ENCODE data around the gene EPSTI1. TPM values are rescaled to one million over a fixed set of nuclear protein-coding genes. Genes with fewer than 3 reads are reported as not detected.

The EPSTI1 gene
- total RNA-seq, 1 experiment from 2014 or later: 0.69 TPM

DNA sequence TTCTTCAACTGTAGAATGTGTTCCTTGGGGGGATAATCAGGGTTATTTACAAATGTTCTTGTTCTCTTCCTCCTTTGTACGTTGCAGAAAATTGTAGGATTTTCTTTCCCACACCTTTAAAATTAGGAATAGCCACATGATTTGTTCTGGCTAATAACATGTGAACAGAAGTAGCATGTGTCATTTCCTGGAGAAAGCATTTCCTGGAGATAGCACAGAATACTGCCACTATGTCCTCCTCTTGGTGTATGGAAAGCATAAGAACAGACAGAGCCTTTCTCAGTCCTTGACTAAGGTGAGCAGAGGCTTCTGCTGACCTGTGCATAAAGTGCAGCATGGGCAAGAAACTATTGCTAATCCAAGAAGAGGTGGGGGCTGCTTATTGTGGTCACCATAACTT lies 108.9 kb downstream of the EPSTI1 start:
- in situ Hi-C loops (cut with HindIII; ENCODE audit: low pct_unique_long_range_greater_than_20kb, low sequenced_read_pairs): no loop called here
- Histone ChIP-seq H3K27ac (ENCODE audit: low read length) (no peak overlapping the region), H3K4me1 (ENCODE audit: control insufficient read depth, insufficient read depth, low read length) (no peaks in the 10 kb centered on the region), H3K36me3 (ENCODE audit: control insufficient read depth, insufficient read depth, low read length) (no peaks in the 10 kb centered on the region), H3K4me3 (ENCODE audit: low read depth in 2 of 2, low read length in 2 of 2) (no peak overlapping the region), H3K9me3 (ENCODE audit: control insufficient read depth, insufficient read depth, low read depth, low read length) (no peaks in the 10 kb centered on the region), H3K27me3 (ENCODE audit: control insufficient read depth, insufficient read depth, low read length) (no peaks in the 10 kb centered on the region)
- TF ChIP-seq TCF7L2 (IDR thresholded peaks at IDR 0.05; ENCODE audit: low read depth, low read length) (no peak), POLR2AphosphoS5 (IDR thresholded peaks at IDR 0.05; ENCODE audit: low read depth, low read length) (no peak), SIN3A (IDR thresholded peaks at IDR 0.05; ENCODE audit: borderline replicate concordance, insufficient read depth, low read depth, low read length) (no peak)
- TF ChIP-seq, protein P1, sequence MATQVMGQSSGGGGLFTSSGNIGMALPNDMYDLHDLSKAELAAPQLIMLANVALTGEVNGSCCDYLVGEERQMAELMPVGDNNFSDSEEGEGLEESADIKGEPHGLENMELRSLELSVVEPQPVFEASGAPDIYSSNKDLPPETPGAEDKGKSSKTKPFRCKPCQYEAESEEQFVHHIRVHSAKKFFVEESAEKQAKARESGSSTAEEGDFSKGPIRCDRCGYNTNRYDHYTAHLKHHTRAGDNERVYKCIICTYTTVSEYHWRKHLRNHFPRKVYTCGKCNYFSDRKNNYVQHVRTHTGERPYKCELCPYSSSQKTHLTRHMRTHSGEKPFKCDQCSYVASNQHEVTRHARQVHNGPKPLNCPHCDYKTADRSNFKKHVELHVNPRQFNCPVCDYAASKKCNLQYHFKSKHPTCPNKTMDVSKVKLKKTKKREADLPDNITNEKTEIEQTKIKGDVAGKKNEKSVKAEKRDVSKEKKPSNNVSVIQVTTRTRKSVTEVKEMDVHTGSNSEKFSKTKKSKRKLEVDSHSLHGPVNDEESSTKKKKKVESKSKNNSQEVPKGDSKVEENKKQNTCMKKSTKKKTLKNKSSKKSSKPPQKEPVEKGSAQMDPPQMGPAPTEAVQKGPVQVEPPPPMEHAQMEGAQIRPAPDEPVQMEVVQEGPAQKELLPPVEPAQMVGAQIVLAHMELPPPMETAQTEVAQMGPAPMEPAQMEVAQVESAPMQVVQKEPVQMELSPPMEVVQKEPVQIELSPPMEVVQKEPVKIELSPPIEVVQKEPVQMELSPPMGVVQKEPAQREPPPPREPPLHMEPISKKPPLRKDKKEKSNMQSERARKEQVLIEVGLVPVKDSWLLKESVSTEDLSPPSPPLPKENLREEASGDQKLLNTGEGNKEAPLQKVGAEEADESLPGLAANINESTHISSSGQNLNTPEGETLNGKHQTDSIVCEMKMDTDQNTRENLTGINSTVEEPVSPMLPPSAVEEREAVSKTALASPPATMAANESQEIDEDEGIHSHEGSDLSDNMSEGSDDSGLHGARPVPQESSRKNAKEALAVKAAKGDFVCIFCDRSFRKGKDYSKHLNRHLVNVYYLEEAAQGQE (IDR thresholded peaks at IDR 0.05; ENCODE audit: insufficient read depth in 1 of 2, low read depth in 2 of 2, low read length in 1 of 2): no peak
- TF ChIP-seq, protein P2, sequence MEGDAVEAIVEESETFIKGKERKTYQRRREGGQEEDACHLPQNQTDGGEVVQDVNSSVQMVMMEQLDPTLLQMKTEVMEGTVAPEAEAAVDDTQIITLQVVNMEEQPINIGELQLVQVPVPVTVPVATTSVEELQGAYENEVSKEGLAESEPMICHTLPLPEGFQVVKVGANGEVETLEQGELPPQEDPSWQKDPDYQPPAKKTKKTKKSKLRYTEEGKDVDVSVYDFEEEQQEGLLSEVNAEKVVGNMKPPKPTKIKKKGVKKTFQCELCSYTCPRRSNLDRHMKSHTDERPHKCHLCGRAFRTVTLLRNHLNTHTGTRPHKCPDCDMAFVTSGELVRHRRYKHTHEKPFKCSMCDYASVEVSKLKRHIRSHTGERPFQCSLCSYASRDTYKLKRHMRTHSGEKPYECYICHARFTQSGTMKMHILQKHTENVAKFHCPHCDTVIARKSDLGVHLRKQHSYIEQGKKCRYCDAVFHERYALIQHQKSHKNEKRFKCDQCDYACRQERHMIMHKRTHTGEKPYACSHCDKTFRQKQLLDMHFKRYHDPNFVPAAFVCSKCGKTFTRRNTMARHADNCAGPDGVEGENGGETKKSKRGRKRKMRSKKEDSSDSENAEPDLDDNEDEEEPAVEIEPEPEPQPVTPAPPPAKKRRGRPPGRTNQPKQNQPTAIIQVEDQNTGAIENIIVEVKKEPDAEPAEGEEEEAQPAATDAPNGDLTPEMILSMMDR (IDR thresholded peaks at IDR 0.05): no peak
- POLR2A ChIA-PET: no interaction called here
- CTCF ChIA-PET: no interaction called here
- intact Hi-C loops (cut with micrococcal nuclease; ENCODE audit: unreplicated experiment): no loop called here
- ATAC-seq (no peak), DNase-seq (ENCODE audit: low read depth, low spot score) (no peak)
- no TSS peak for BruUV-seq (replicated peaks)

DNA sequence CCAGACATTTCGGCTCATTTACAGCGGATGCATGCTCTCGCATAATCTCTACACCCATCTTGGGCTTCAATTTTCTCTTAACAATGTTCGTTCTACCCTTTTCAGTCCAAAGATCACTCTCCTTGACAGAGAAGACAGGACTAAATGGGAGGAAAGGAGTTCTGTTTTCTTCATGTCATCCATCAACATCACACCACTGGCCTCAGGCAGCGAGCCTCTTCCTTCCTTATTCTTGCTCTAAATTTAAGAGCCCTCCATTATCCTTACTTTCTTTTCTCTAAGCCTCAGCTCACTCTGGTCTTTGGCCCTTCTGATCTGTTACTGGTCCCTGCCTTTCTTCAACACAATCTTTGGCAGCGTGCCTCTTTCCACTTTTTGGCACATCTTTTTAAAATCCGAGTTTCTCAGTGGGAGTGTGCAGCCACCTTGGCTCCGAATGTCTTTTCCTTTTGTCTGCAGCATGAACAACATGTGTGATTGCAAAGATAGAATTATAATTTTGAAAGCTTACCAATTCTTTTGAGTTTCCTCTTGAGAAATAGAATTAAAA lies 111.9 kb downstream of the EPSTI1 start:
- Histone ChIP-seq H3K4me3 (ENCODE audit: low read depth in 2 of 2, low read length in 2 of 2) (no peak overlapping the region), H3K27me3 (ENCODE audit: control insufficient read depth, insufficient read depth, low read length) (no peaks in the 10 kb centered on the region), H3K36me3 (ENCODE audit: control insufficient read depth, insufficient read depth, low read length) (no peaks in the 10 kb centered on the region), H3K9me3 (ENCODE audit: control insufficient read depth, insufficient read depth, low read depth, low read length) (no peaks in the 10 kb centered on the region), H3K27ac (ENCODE audit: low read length) (no peak overlapping the region), H3K4me1 (ENCODE audit: control insufficient read depth, insufficient read depth, low read length) (no peaks in the 10 kb centered on the region)
- in situ Hi-C loops (cut with HindIII; ENCODE audit: low pct_unique_long_range_greater_than_20kb, low sequenced_read_pairs) (no loop called here), intact Hi-C loops (cut with micrococcal nuclease; ENCODE audit: unreplicated experiment) (no loop called here)
- TF ChIP-seq TCF7L2 (IDR thresholded peaks at IDR 0.05; ENCODE audit: low read depth, low read length) (no peak), POLR2AphosphoS5 (IDR thresholded peaks at IDR 0.05; ENCODE audit: low read depth, low read length) (no peak), SIN3A (IDR thresholded peaks at IDR 0.05; ENCODE audit: borderline replicate concordance, insufficient read depth, low read depth, low read length) (no peak)
- TF ChIP-seq, protein P1 (IDR thresholded peaks at IDR 0.05; ENCODE audit: insufficient read depth in 1 of 2, low read depth in 2 of 2, low read length in 1 of 2): no peak
- TF ChIP-seq, protein P2 (IDR thresholded peaks at IDR 0.05): no peak
- ChIA-PET CTCF (no interaction called here), POLR2A (no interaction called here)
- ATAC-seq: no peak
- DNase-seq (ENCODE audit: low read depth, low spot score): no peak
- BruUV-seq (replicated peaks): no TSS peak
